Cardiac fibroblast (primary cell): ENCODE data around the gene CMKLR1.

Experiments
- DNase-seq, 2 donors: peaks; one replicate each; pipeline versions ENCODE4 v3.0.0 to v3.0.0-alpha.2; 2010; ENCODE audit warnings: low read depth in 2 of 2
- H3K4me3 ChIP-seq, 2 donors: replicated peaks in 1 of 2; 1 replicate in 1 of 2; 2 replicates in 1 of 2; pipeline ENCODE4 v1.5.1; 2011; ENCODE audit warnings: low read depth in 2 of 2, low read length in 2 of 2, mild to moderate bottlenecking in 2 of 2, moderate library complexity in 1 of 2
- CTCF ChIP-seq: IDR thresholded peaks from one replicate; pipeline ENCODE4 v1.5.1; 2011; ENCODE audit warnings: low read depth, mild to moderate bottlenecking, low read length, inconsistent platforms

Gene CMKLR1

DNA sequence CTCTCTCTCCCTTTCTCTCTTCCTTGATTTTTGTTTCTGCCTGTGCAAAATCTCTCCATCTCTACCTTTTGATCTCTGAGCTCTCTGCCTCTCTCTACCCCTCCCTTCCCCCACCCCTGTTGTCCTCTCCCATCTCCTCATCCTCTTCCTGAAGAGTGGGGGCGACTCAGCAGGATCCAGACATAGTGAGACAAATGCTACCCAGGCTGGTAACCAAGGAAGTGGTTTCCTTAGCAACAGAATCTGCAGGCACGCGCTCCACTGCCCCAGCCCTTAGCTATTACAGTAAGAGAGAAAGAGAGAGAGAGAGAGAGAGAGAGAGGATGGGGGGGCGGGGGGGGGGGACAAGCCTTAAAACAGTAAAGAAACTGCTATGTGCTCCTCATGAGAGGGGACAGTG is 85.6 kb downstream of the CMKLR1 start:
- no peak overlapping the region for H3K4me3 ChIP-seq
- DNase-seq: no peak
- TF ChIP-seq CTCF: no peak

DNA sequence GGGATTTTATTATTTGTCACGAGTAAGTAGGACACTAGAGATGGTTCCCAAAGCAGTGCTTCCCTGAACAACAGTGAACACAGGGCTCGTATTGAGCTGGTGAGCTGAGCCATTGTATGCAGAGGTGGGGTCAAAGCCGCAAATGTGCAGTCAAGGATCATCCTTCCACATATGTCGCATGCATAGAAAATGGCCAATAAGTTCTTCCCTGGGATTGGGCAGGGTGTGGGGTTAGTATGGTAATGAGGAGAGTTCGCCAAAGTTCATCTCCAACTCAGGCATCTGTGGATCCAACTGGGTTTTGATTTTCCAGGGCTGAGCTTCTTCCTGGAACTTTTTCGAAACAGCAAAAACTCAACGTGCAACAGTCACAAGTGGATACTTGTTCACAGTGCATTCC is 86.6 kb downstream of the CMKLR1 start:
- DNase-seq: no peak
- H3K4me3 ChIP-seq: no peak overlapping the region
- no peak for TF ChIP-seq CTCF

GRCh38 chr12:108248011-108248410 is 91.1 kb downstream of the CMKLR1 start:
- no peak for TF ChIP-seq CTCF
- H3K4me3 ChIP-seq: no peak overlapping the region
- DNase-seq: no peak

DNA sequence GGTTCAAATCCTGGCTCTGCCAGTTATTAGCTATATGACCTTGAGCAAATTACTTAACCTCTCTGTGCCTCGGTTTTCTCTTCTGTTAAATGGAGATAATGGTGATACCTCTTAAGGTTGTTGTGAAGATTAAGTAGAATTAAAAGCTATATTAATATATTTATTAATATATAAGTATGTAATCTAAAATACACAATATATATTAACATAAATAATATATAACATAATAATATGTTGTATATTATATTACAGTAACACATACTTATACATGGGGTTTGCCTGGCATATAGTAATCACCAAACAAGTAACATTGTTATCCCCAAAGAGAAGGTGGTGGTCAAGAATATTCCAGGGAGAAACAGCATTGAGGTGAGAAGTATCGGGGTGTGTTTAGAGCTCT is 92.0 kb downstream of the CMKLR1 start:
- no peak for DNase-seq
- no peak for TF ChIP-seq CTCF
- H3K4me3 ChIP-seq: no peak overlapping the region

- no peak for DNase-seq
- no peak for TF ChIP-seq CTCF
- no peak overlapping the region for H3K4me3 ChIP-seq
These were observed 97.0 kb downstream of the CMKLR1 start for GRCh38 chr12:108241986-108242703.

DNA sequence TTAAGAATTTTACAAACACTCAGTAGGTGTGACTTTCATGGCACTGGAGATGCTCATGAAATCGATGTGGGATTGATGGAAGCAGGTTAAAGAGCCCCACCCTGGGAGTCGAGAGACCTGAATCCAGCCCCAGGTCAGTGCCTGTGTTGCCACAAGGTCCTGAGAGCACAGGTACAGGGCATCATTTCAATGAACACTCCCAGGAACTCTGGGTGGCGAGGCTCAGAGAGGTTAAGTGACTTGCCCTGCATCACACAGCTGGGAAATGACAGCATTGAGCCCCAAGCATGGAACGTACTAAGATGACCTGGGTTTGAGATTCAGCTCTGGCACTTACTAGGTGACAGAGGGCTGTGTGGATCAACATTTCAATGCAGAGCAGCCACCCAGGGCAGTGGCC is 98.2 kb downstream of the CMKLR1 start:
- H3K4me3 ChIP-seq: no peak overlapping the region
- DNase-seq: no peak
- no peak for TF ChIP-seq CTCF
